ENCODE results near the gene ADIPOR1.
A peak's percentile ranks its signal among the peaks of the same experiment; 100 is the strongest.
"Not testable (repeated sequence)": the region's sequence is repeated elsewhere in the genome, so short reads cannot be mapped to it uniquely, and the experiment has no call there.

ADIPOR1 gene

GRCh38 chr1:202942426-202942825 lies 15.7 kb downstream of the ADIPOR1 start:
- FAIRE-seq, result no peak
- TF ChIP-seq POLR2AphosphoS5 (IDR thresholded peaks at IDR 0.05; ENCODE audit: low read depth, low read length) (no peak), POLR2A (IDR thresholded peaks at IDR 0.05; ENCODE audit: low read depth, low read length) (no peak), TAF1 (IDR thresholded peaks at IDR 0.05; ENCODE audit: low read depth, low read length) (no peak)
- DNase-seq (ENCODE audit: insufficient read length, low spot score), result no peak

- DNase-seq (ENCODE audit: insufficient read length, low spot score) (no peak), FAIRE-seq (no peak)
- TF ChIP-seq TAF1 (IDR thresholded peaks at IDR 0.05; ENCODE audit: low read depth, low read length) (no peak), POLR2AphosphoS5 (IDR thresholded peaks at IDR 0.05; ENCODE audit: low read depth, low read length) (no peak), POU2F2 (IDR thresholded peaks at IDR 0.05; ENCODE audit: low read depth, low read length) (no peak), PAX5 (IDR thresholded peaks at IDR 0.05; ENCODE audit: insufficient read depth, low read length, severe bottlenecking) (no peak), SPI1 (IDR thresholded peaks at IDR 0.05; ENCODE audit: low read depth, low read length) (no peak), POLR2A (IDR thresholded peaks at IDR 0.05; ENCODE audit: low read depth, low read length) (no peak)
Measured at GRCh38 chr1:202941372-202941771, 16.7 kb downstream of the ADIPOR1 start.

- no peak for FAIRE-seq
Measured at GRCh38 chr1:202940561-202940960, 17.6 kb downstream of the ADIPOR1 start.

GRCh38 chr1:202938287-202938925 lies 19.7 kb downstream of the ADIPOR1 start:
- FAIRE-seq (peak; percentile 28), DNase-seq (ENCODE audit: insufficient read length, low spot score) (no peak)
- TF ChIP-seq PAX5 (IDR thresholded peaks at IDR 0.05; ENCODE audit: insufficient read depth, low read length, severe bottlenecking), result no peak
- TF ChIP-seq POU2F2 (IDR thresholded peaks at IDR 0.05; ENCODE audit: low read depth, low read length), result no peak
- TF ChIP-seq POLR2AphosphoS5 (IDR thresholded peaks at IDR 0.05; ENCODE audit: low read depth, low read length), result no peak
- TF ChIP-seq SPI1 (IDR thresholded peaks at IDR 0.05; ENCODE audit: low read depth, low read length), result no peak
- no peak for TF ChIP-seq TAF1 (IDR thresholded peaks at IDR 0.05; ENCODE audit: low read depth, low read length)
- TF ChIP-seq POLR2A (IDR thresholded peaks at IDR 0.05; ENCODE audit: low read depth, low read length), result no peak

More at GRCh38 chr1:202940561-202940960, 17.6 kb downstream of the ADIPOR1 start:
- no peak for TF ChIP-seq TAF1 (IDR thresholded peaks at IDR 0.05; ENCODE audit: low read depth, low read length)
- TF ChIP-seq POLR2AphosphoS5 (IDR thresholded peaks at IDR 0.05; ENCODE audit: low read depth, low read length), result no peak
- no peak for TF ChIP-seq PAX5 (IDR thresholded peaks at IDR 0.05; ENCODE audit: insufficient read depth, low read length, severe bottlenecking)
- no peak for TF ChIP-seq POLR2A (IDR thresholded peaks at IDR 0.05; ENCODE audit: low read depth, low read length)
- TF ChIP-seq SPI1 (IDR thresholded peaks at IDR 0.05; ENCODE audit: low read depth, low read length), result no peak
- TF ChIP-seq POU2F2 (IDR thresholded peaks at IDR 0.05; ENCODE audit: low read depth, low read length), result no peak
- no peak for DNase-seq (ENCODE audit: insufficient read length, low spot score)

- FAIRE-seq; DNase-seq (ENCODE audit: insufficient read length, low spot score): not testable (repeated sequence)
Measured at GRCh38 chr1:202936409-202936808, 21.7 kb downstream of the ADIPOR1 start.

GRCh38 chr1:202935844-202936243 lies 22.3 kb downstream of the ADIPOR1 start:
- no peak for TF ChIP-seq PAX5 (IDR thresholded peaks at IDR 0.05; ENCODE audit: insufficient read depth, low read length, severe bottlenecking)
- DNase-seq (ENCODE audit: insufficient read length, low spot score) (no peak), FAIRE-seq (no peak)

- TF ChIP-seq TAF1 (IDR thresholded peaks at IDR 0.05; ENCODE audit: low read depth, low read length), result no peak
- TF ChIP-seq POLR2AphosphoS5 (IDR thresholded peaks at IDR 0.05; ENCODE audit: low read depth, low read length), result no peak
- TF ChIP-seq SPI1 (IDR thresholded peaks at IDR 0.05; ENCODE audit: low read depth, low read length), result no peak
- TF ChIP-seq PAX5 (IDR thresholded peaks at IDR 0.05; ENCODE audit: insufficient read depth, low read length, severe bottlenecking), result no peak
- TF ChIP-seq POLR2A (IDR thresholded peaks at IDR 0.05; ENCODE audit: low read depth, low read length), result no peak
- TF ChIP-seq POU2F2 (IDR thresholded peaks at IDR 0.05; ENCODE audit: low read depth, low read length), result no peak
- DNase-seq (ENCODE audit: insufficient read length, low spot score), result no peak
- FAIRE-seq, result no peak
Measured at GRCh38 chr1:202934755-202935154, 23.4 kb downstream of the ADIPOR1 start.

- TF ChIP-seq POLR2AphosphoS5 (IDR thresholded peaks at IDR 0.05; ENCODE audit: low read depth, low read length) (no peak), PAX5 (IDR thresholded peaks at IDR 0.05; ENCODE audit: insufficient read depth, low read length, severe bottlenecking) (no peak), POU2F2 (IDR thresholded peaks at IDR 0.05; ENCODE audit: low read depth, low read length) (no peak), SPI1 (IDR thresholded peaks at IDR 0.05; ENCODE audit: low read depth, low read length) (no peak)
- no peak for DNase-seq (ENCODE audit: insufficient read length, low spot score)
- no peak for FAIRE-seq
Measured at GRCh38 chr1:202932476-202932875, 25.6 kb downstream of the ADIPOR1 start.

GRCh38 chr1:202926581-202927491 lies 31.3 kb downstream of the ADIPOR1 start, which contains the start of gene KLHL12:
Gene KLHL12, minus strand, starts transcription at chr1:202927234. Its CDS starts 2,072 bp downstream, at chr1:202925162.
- DNase-seq (ENCODE audit: insufficient read length, low spot score) (peak; percentile 86), FAIRE-seq (peak; percentile 99)
- peak; percentile 87 for TF ChIP-seq POLR2A (IDR thresholded peaks at IDR 0.05; ENCODE audit: low read depth, low read length)
- peak; percentile 85 for TF ChIP-seq POLR2AphosphoS5 (IDR thresholded peaks at IDR 0.05; ENCODE audit: low read depth, low read length)
- no peak for TF ChIP-seq SPI1 (IDR thresholded peaks at IDR 0.05; ENCODE audit: low read depth, low read length)
- TF ChIP-seq TAF1 (IDR thresholded peaks at IDR 0.05; ENCODE audit: low read depth, low read length), result peak; percentile 71
- peak; percentile 56 for TF ChIP-seq POU2F2 (IDR thresholded peaks at IDR 0.05; ENCODE audit: low read depth, low read length)
- TF ChIP-seq PAX5 (IDR thresholded peaks at IDR 0.05; ENCODE audit: insufficient read depth, low read length, severe bottlenecking), result no peak

- TF ChIP-seq TAF1 (IDR thresholded peaks at IDR 0.05; ENCODE audit: low read depth, low read length), result no peak
- TF ChIP-seq POLR2AphosphoS5 (IDR thresholded peaks at IDR 0.05; ENCODE audit: low read depth, low read length), result no peak
- TF ChIP-seq SPI1 (IDR thresholded peaks at IDR 0.05; ENCODE audit: low read depth, low read length), result no peak
- TF ChIP-seq POLR2A (IDR thresholded peaks at IDR 0.05; ENCODE audit: low read depth, low read length), result no peak
- TF ChIP-seq PAX5 (IDR thresholded peaks at IDR 0.05; ENCODE audit: insufficient read depth, low read length, severe bottlenecking), result no peak
- no peak for TF ChIP-seq POU2F2 (IDR thresholded peaks at IDR 0.05; ENCODE audit: low read depth, low read length)
- FAIRE-seq, result no peak
- DNase-seq (ENCODE audit: insufficient read length, low spot score), result no peak
Measured at GRCh38 chr1:202923533-202923932, 34.6 kb downstream of the ADIPOR1 start.
